A549 (cell line): ENCODE data around the gene CLSTN2. TPM values are rescaled to one million over a fixed set of nuclear protein-coding genes. Genes with fewer than 3 reads are reported as not detected.

Experiments
- ATAC-seq, 2 experiments: fragments of 200-7000 bp in 1 of 2; fragments of >200 bp in 1 of 2; cut with Nextera tagmentation in 1 of 2; cut with Tn5 transposase in 1 of 2; 3 replicates each; pipeline versions ENCODE4 v1.8.0 to v1.9.1; 2018 to 2020; ENCODE audit warnings: mild to moderate bottlenecking in 1 of 2, moderate library complexity in 1 of 2
- CTCF ChIA-PET: fragments of 300-600 bp; sonication (Branson Sonifier 250); formaldehyde crosslinking; extraction: SDS; loops from one replicate; lab custom pipeline; 2021; ENCODE audit warnings: antibody characterized with exemption, inconsistent platforms; lab: Yijun Ruan, JAX
- POLR2A ChIA-PET: fragments of 350-600 bp; formaldehyde crosslinking; extraction: SDS; loops from one replicate; lab custom pipeline; 2021; ENCODE audit warnings: antibody characterized with exemption, inconsistent platforms; lab: Yijun Ruan, JAX
- DNase-seq, 2 experiments: peaks; one replicate each; pipeline versions ENCODE4 v3.0.0 to v3.0.0-alpha.2; 2011 to 2016; ENCODE audit warnings: low read depth in 1 of 2, low spot score in 1 of 2
- FAIRE-seq: peaks from 2 replicates; lab custom pipeline; 2011; peaks lifted over from hg19 to GRCh38; lab: Jason Lieb, UNC
- H3K27ac ChIP-seq, 2 experiments: fragments of >200 bp; sonication (Bioruptor Twin); formaldehyde crosslinking; 3 replicates each; pipeline ENCODE4 v1.5.1; 2016 to 2017
- H3K4me1 ChIP-seq: fragments of >200 bp; sonication (Bioruptor Twin); formaldehyde crosslinking; 3 replicates; pipeline ENCODE4 v1.6.1; 2016
- H3K4me2 ChIP-seq: fragments of >200 bp; sonication (Bioruptor Twin); formaldehyde crosslinking; 3 replicates; pipeline ENCODE4 v1.6.1; 2016
- H3K4me3 ChIP-seq: fragments of >200 bp; sonication (Bioruptor Twin); formaldehyde crosslinking; 3 replicates; pipeline ENCODE4 v1.5.1; 2016
- H3K9me3 ChIP-seq: fragments of >200 bp; sonication (Bioruptor Twin); formaldehyde crosslinking; 3 replicates; pipeline ENCODE4 v1.6.1; 2016
- BHLHE40 ChIP-seq: IDR thresholded peaks from 2 replicates; pipeline ENCODE4 v1.6.1; 2012; ENCODE audit warnings: low read depth, low read length, inconsistent platforms
- CBX2 ChIP-seq: fragments of 200-600 bp; sonication (generic); IDR thresholded peaks from 2 replicates; pipeline ENCODE4 v1.6.1; 2016; ENCODE audit warnings: low read depth, mild to moderate bottlenecking, borderline replicate concordance
- CHD2 ChIP-seq: fragments of 150-350 bp; IDR thresholded peaks from 2 replicates; pipeline ENCODE4 v1.6.1; 2014; ENCODE audit warnings: low read length; ENCODE audit not compliant: partially characterized antibody
- CHD4 ChIP-seq: fragments of 200-600 bp; sonication (generic); IDR thresholded peaks from 2 replicates; pipeline ENCODE4 v1.6.1; 2016; ENCODE audit warnings: antibody characterized with exemption, mild to moderate bottlenecking, borderline replicate concordance
- ELK1 ChIP-seq: fragments of 150-350 bp; IDR thresholded peaks from 2 replicates; pipeline ENCODE4 v1.6.1; 2014; ENCODE audit warnings: low read depth, mild to moderate bottlenecking, low read length
- FOSB ChIP-seq: fragments of 250-450 bp; sonication (Bioruptor Pico); IDR thresholded peaks from 2 replicates; pipeline ENCODE4 v1.5.0; 2020; ENCODE audit warnings: mild to moderate bottlenecking, moderate library complexity
- HMGXB4 ChIP-seq: fragments of 250-450 bp; sonication (Bioruptor Pico); IDR thresholded peaks from 2 replicates; pipeline ENCODE4 v1.5.0; 2021; ENCODE audit warnings: mild to moderate bottlenecking, moderate library complexity, borderline replicate concordance
- HOXA7 ChIP-seq: fragments of 250-450 bp; sonication (Bioruptor Pico); IDR thresholded peaks from 2 replicates; pipeline ENCODE4 v1.5.0; 2020; ENCODE audit warnings: mild to moderate bottlenecking, moderate library complexity
- HOXB5 ChIP-seq: fragments of 250-450 bp; sonication (Bioruptor Pico); IDR thresholded peaks from 2 replicates; pipeline ENCODE4 v1.5.0; 2020; ENCODE audit warnings: mild to moderate bottlenecking, moderate library complexity
- JUN ChIP-seq, 2 experiments: fragments of >200 bp; sonication (Bioruptor Twin); formaldehyde crosslinking; IDR thresholded peaks; 2 replicates in 1 of 2; 3 replicates in 1 of 2; pipeline ENCODE4 v1.6.1; 2016 to 2017
- MAFK ChIP-seq: fragments of 450-650 bp; IDR thresholded peaks from 2 replicates; pipeline ENCODE4 v1.6.1; 2014; ENCODE audit not compliant: partially characterized antibody
- NFE2L2 ChIP-seq: fragments of 150-350 bp; conservative IDR thresholded peaks from 2 replicates; pipeline ENCODE4 v1.6.1; 2014; ENCODE audit warnings: low read length
- NPAS2 ChIP-seq: fragments of 250-450 bp; sonication (Bioruptor Pico); IDR thresholded peaks from 2 replicates; pipeline ENCODE4 v1.8.0; 2022; ENCODE audit warnings: mild to moderate bottlenecking, moderate library complexity, borderline replicate concordance
- PBX3 ChIP-seq: IDR thresholded peaks from 2 replicates; pipeline ENCODE4 v1.6.1; 2012
- PHF8 ChIP-seq: fragments of 200-600 bp; sonication (generic); IDR thresholded peaks from 2 replicates; pipeline ENCODE4 v1.6.1; 2016; ENCODE audit warnings: low read depth, mild to moderate bottlenecking, antibody characterized with exemption, moderate library complexity, borderline replicate concordance
- POLR2AphosphoS2 ChIP-seq: conservative IDR thresholded peaks from 2 replicates; pipeline ENCODE4 v1.6.1; 2012; ENCODE audit warnings: low read length, improper control_type of control experiment, inconsistent platforms
- RAD21 ChIP-seq, 2 experiments: fragments of >200 bp in 1 of 2; sonication (Bioruptor Twin) in 1 of 2; formaldehyde crosslinking in 1 of 2; IDR thresholded peaks in 1 of 2; conservative IDR thresholded peaks in 1 of 2; 2 replicates in 1 of 2; 3 replicates in 1 of 2; pipeline ENCODE4 v1.6.1; 2012 to 2018; ENCODE audit warnings: inconsistent platforms in 1 of 2
- RCOR1 ChIP-seq: fragments of 150-350 bp; IDR thresholded peaks from 2 replicates; pipeline ENCODE4 v1.6.1; 2014; ENCODE audit warnings: antibody characterized with exemption, low read length, low read depth
- TFCP2L1 ChIP-seq: fragments of 250-450 bp; sonication (Bioruptor Pico); IDR thresholded peaks from 2 replicates; pipeline ENCODE4 v1.5.0; 2021; ENCODE audit warnings: mild to moderate bottlenecking
- TP53 ChIP-seq: fragments of 250-450 bp; sonication (Bioruptor Pico); IDR thresholded peaks from 2 replicates; pipeline ENCODE4 v1.5.0; 2021; ENCODE audit warnings: mild to moderate bottlenecking, moderate library complexity
- USF2 ChIP-seq: fragments of 450-650 bp; IDR thresholded peaks from 2 replicates; pipeline ENCODE4 v1.6.1; 2014; ENCODE audit warnings: antibody characterized with exemption
- ZSCAN20 ChIP-seq: fragments of 250-450 bp; sonication (Bioruptor Pico); IDR thresholded peaks from 2 replicates; pipeline ENCODE4 v1.8.0; 2022; ENCODE audit warnings: mild to moderate bottlenecking, moderate library complexity
- WGBS: methylation state at CpG from one replicate; pipeline ENCODE4 v1.1.6; 2017; ENCODE audit errors: missing lambda C conversion rate; 5-methylcytosine and 5-hydroxymethylcytosine counted together
- polyA plus RNA-seq, 4 experiments: library from polyadenylated mRNA; depleted of rRNA in 3 of 4; stranded (reverse); fragments of >200 nt; fragmentation: RNase III in 1 of 4; extraction: RNeasy Plus Mini Kit Qiagen cat#74134 plus additional on column Dnase treatment in 1 of 4; gene quantifications; 2 replicates in 3 of 4; 3 replicates in 1 of 4; pipeline ENCODE4 v1.2.3, GENCODE V29; 2011 to 2017

The CLSTN2 gene
- polyA plus RNA-seq, 2 of the 4 experiments (the other 2 are of a cell fraction), result 0.03 to 0.04 TPM

GRCh38 chr3:140500473-140500872, 565.5 kb downstream of the CLSTN2 start:
- H3K4me1 ChIP-seq, result no peaks in the 10 kb centered on the region
- H3K9me3 ChIP-seq, result no peaks in the 10 kb centered on the region
- ATAC-seq (no peak), DNase-seq (no peak), FAIRE-seq (no peak)
- no peak overlapping the region for H3K4me3 ChIP-seq
- no peak for TF ChIP-seq RAD21 (conservative IDR thresholded peaks at IDR 0.05 in 1 of 2, IDR thresholded peaks at IDR 0.05 in 1 of 2)
- TF ChIP-seq CBX2, result no peak
- TF ChIP-seq USF2, result no peak
- no peak for TF ChIP-seq CHD4
- no peak for TF ChIP-seq ZSCAN20 (CRISPR knock-in tag)
- TF ChIP-seq MAFK, result no peak
- no peak for TF ChIP-seq HOXB5 (CRISPR knock-in tag)
- no peak for TF ChIP-seq RCOR1
- no peak for TF ChIP-seq TFCP2L1 (CRISPR knock-in tag)
- TF ChIP-seq FOSB (CRISPR knock-in tag), result no peak
- ChIA-PET CTCF (interaction anchor here (1.4 to 1.5 kb wide), 2 partner anchors 9 to 782 kb away, joined by 3 read pairs; no protein-coding TSS in a partner anchor), POLR2A (no interaction called here)
- H3K27ac ChIP-seq, result no peak overlapping the region
- H3K4me2 ChIP-seq, result no peak overlapping the region
- 3% methylated on average over 2 of the region's 2 CpGs for WGBS

GRCh38 chr3:140501061-140501769, 566.2 kb downstream of the CLSTN2 start:
- ChIA-PET CTCF (interaction anchor here (0.8 to 1.4 kb wide), 2 partner anchors 10 to 868 kb away, joined by 3 read pairs; no protein-coding TSS in a partner anchor), POLR2A (no interaction called here)
- no peaks in the 10 kb centered on the region for H3K4me1 ChIP-seq

GRCh38 chr3:140501770-140502364, 566.9 kb downstream of the CLSTN2 start:
- no peak for FAIRE-seq
- Histone ChIP-seq H3K9me3 (no peaks in the 10 kb centered on the region), H3K27ac (no peak overlapping the region), H3K4me2 (no peak overlapping the region), H3K4me1 (no peaks in the 10 kb centered on the region), H3K4me3 (no peak overlapping the region)
- ChIA-PET POLR2A (no interaction called here), CTCF (interaction anchor here (0.8 kb wide), 1 partner anchor 868 kb away, joined by 3 read pairs; no protein-coding TSS in a partner anchor)
- no peak for DNase-seq
- ATAC-seq, result no peak
- TF ChIP-seq BHLHE40, result no peak
- no peak for TF ChIP-seq ELK1
- no peak for TF ChIP-seq PHF8
- TF ChIP-seq JUN (IDR thresholded peaks at IDR 0.05), result no peak
- TF ChIP-seq TFCP2L1 (CRISPR knock-in tag), result no peak
- TF ChIP-seq POLR2AphosphoS2, result no peak
- TF ChIP-seq NPAS2 (CRISPR knock-in tag), result no peak
- TF ChIP-seq HOXA7 (CRISPR knock-in tag), result no peak
- no peak for TF ChIP-seq FOSB (CRISPR knock-in tag)
- TF ChIP-seq NFE2L2, result no peak
- TF ChIP-seq CHD2, result no peak

More at GRCh38 chr3:140501061-140501769, 566.2 kb downstream of the CLSTN2 start:
- FAIRE-seq, result no peak
- no peak for DNase-seq
- H3K27ac ChIP-seq, result no peak overlapping the region
- WGBS, result 24% methylated on average over 4 of the region's 4 CpGs
- H3K4me3 ChIP-seq, result no peak overlapping the region
- H3K9me3 ChIP-seq, result no peaks in the 10 kb centered on the region
- H3K4me2 ChIP-seq, result no peak overlapping the region
- ATAC-seq, result no peak
- TF ChIP-seq TP53 (CRISPR knock-in tag), result no peak
- no peak for TF ChIP-seq MAFK
- TF ChIP-seq PBX3, result no peak
- TF ChIP-seq HMGXB4 (CRISPR knock-in tag), result no peak
